Activated naive CD8-positive, alpha-beta T cell treated with anti-CD3 and anti-CD28 coated beads, Interleukin-2, amount 10 ng/mL, durations not matched to agents 7 days and 5 days (primary cell): Measurements from ENCODE around the gene OBP2A. TPM values are rescaled to one million over a fixed set of nuclear protein-coding genes. Genes with fewer than 3 reads are reported as not detected.
"Not testable (repeated sequence)": the region's sequence is repeated elsewhere in the genome, so short reads cannot be mapped to it uniquely, and the experiment has no call there.

Experiments
- ATAC-seq: fragments of 150-1000 bp; cut with Tn5 transposase; one replicate; pipeline ENCODE4 v1.10.0; 2021; ENCODE audit warnings: low read depth, moderate library complexity
- POLR2A ChIA-PET: fragments of 350-600 bp; sonication (Branson Sonifier 250); formaldehyde crosslinking; loops from one replicate; lab custom pipeline; 2021; ENCODE audit warnings: antibody characterized with exemption; lab: Charles Lee
- DNase-seq: peaks from one replicate; pipeline ENCODE4 v3.0.0; 2021
- H3K27ac Mint-ChIP-seq: one replicate; pipeline ENCODE4 v1.8.0; 2022; ENCODE audit warnings: mild to moderate bottlenecking, mixed read lengths
- H3K27me3 Mint-ChIP-seq: one replicate; pipeline ENCODE4 v1.8.0; 2022; ENCODE audit warnings: mild to moderate bottlenecking, moderate library complexity, mixed read lengths
- H3K36me3 Mint-ChIP-seq: one replicate; pipeline ENCODE4 v1.8.0; 2021; ENCODE audit warnings: mild to moderate bottlenecking, mixed read lengths
- H3K4me1 Mint-ChIP-seq: one replicate; pipeline ENCODE4 v1.8.0; 2021; ENCODE audit warnings: mixed read lengths
- H3K4me3 Mint-ChIP-seq: one replicate; pipeline ENCODE4 v1.8.0; 2022; ENCODE audit warnings: mild to moderate bottlenecking, moderate library complexity, mixed read lengths
- H3K9me3 Mint-ChIP-seq: one replicate; pipeline ENCODE4 v1.8.0; 2021; ENCODE audit warnings: mixed read lengths
- total RNA-seq, 2 experiments: library from RNA; stranded (reverse); gene quantifications; one replicate each; pipeline ENCODE4 v1.2.3, GENCODE V29; 2021

Gene OBP2A
- total RNA-seq, 2 experiments from 2014 or later: not detected

GRCh38 chr9:135546792-135547617 lies 1.1 kb downstream of the OBP2A start:
- ATAC-seq, POLR2A ChIA-PET, H3K27ac Mint-ChIP-seq, DNase-seq, H3K9me3 Mint-ChIP-seq, H3K4me1 Mint-ChIP-seq, H3K36me3 Mint-ChIP-seq, H3K4me3 Mint-ChIP-seq: not testable (repeated sequence)
- peaks cover 20% of the 10 kb centered on the region for H3K27me3 Mint-ChIP-seq

GRCh38 chr9:135547756-135548736 lies 2.1 kb downstream of the OBP2A start:
- POLR2A ChIA-PET: no interaction called here
- no peak overlapping the region for H3K4me3 Mint-ChIP-seq
- DNase-seq: no peak
- no peaks in the 10 kb centered on the region for H3K4me1 Mint-ChIP-seq
- no peak overlapping the region for H3K27ac Mint-ChIP-seq
- no peak for ATAC-seq
- no peaks in the 10 kb centered on the region for H3K9me3 Mint-ChIP-seq
- peaks cover 13% of the 10 kb centered on the region for H3K27me3 Mint-ChIP-seq
- H3K36me3 Mint-ChIP-seq: no peaks in the 10 kb centered on the region

GRCh38 chr9:135549478-135550343 lies 3.8 kb downstream of the OBP2A start:
- H3K27me3 Mint-ChIP-seq, H3K9me3 Mint-ChIP-seq, H3K27ac Mint-ChIP-seq, POLR2A ChIA-PET, H3K36me3 Mint-ChIP-seq, ATAC-seq, H3K4me3 Mint-ChIP-seq, DNase-seq, H3K4me1 Mint-ChIP-seq: not testable (repeated sequence)

- Mint-ChIP-seq H3K27ac (no peak overlapping the region), H3K9me3 (no peaks in the 10 kb centered on the region), H3K27me3 (no peaks in the 10 kb centered on the region), H3K4me3 (no peak overlapping the region), H3K36me3 (no peaks in the 10 kb centered on the region), H3K4me1 (no peaks in the 10 kb centered on the region)
- DNase-seq (no peak), ATAC-seq (no peak)
- POLR2A ChIA-PET: no interaction called here
Observed at GRCh38 chr9:135550344-135550918, 4.5 kb downstream of the OBP2A start.

GRCh38 chr9:135551031-135551430 lies 5.1 kb downstream of the OBP2A start:
- Mint-ChIP-seq H3K4me1 (no peaks in the 10 kb centered on the region), H3K36me3 (no peaks in the 10 kb centered on the region), H3K4me3 (no peak overlapping the region), H3K27ac (no peak overlapping the region), H3K9me3 (no peaks in the 10 kb centered on the region), H3K27me3 (no peaks in the 10 kb centered on the region)
- ATAC-seq (no peak), DNase-seq (no peak)
- POLR2A ChIA-PET: no interaction called here

- Mint-ChIP-seq H3K36me3 (no peaks in the 10 kb centered on the region), H3K9me3 (no peaks in the 10 kb centered on the region), H3K27me3 (no peaks in the 10 kb centered on the region), H3K4me1 (no peaks in the 10 kb centered on the region), H3K27ac (no peak overlapping the region), H3K4me3 (no peak overlapping the region)
- ATAC-seq (no peak), DNase-seq (no peak)
- POLR2A ChIA-PET: no interaction called here
Observed at GRCh38 chr9:135551456-135551855, 5.5 kb downstream of the OBP2A start.

- Mint-ChIP-seq H3K4me1 (no peaks in the 10 kb centered on the region), H3K9me3 (no peaks in the 10 kb centered on the region), H3K36me3 (no peaks in the 10 kb centered on the region), H3K27me3 (no peaks in the 10 kb centered on the region), H3K27ac (no peak overlapping the region), H3K4me3 (no peak overlapping the region)
- ATAC-seq (no peak), DNase-seq (no peak)
- POLR2A ChIA-PET: interaction anchor here (0.5 kb wide), 1 partner anchor 1085 kb away, joined by 4 read pairs; no protein-coding TSS in a partner anchor
Observed at GRCh38 chr9:135552021-135552697, 6.2 kb downstream of the OBP2A start.

GRCh38 chr9:135552698-135553171 lies 6.8 kb downstream of the OBP2A start:
- Mint-ChIP-seq H3K4me1 (no peaks in the 10 kb centered on the region), H3K36me3 (no peaks in the 10 kb centered on the region), H3K27ac (no peak overlapping the region), H3K27me3 (no peaks in the 10 kb centered on the region), H3K4me3 (no peak overlapping the region), H3K9me3 (no peaks in the 10 kb centered on the region)
- DNase-seq: no peak
- no peak for ATAC-seq
- POLR2A ChIA-PET: no interaction called here

GRCh38 chr9:135554718-135555117 lies 8.8 kb downstream of the OBP2A start:
- no peak overlapping the region for H3K4me3 Mint-ChIP-seq
- POLR2A ChIA-PET: no interaction called here
- ATAC-seq (no peak), DNase-seq (no peak)
- H3K27ac Mint-ChIP-seq: no peak overlapping the region
- H3K36me3 Mint-ChIP-seq: no peaks in the 10 kb centered on the region
- peaks cover 3% of the 10 kb centered on the region for H3K27me3 Mint-ChIP-seq
- no peaks in the 10 kb centered on the region for H3K4me1 Mint-ChIP-seq
- no peaks in the 10 kb centered on the region for H3K9me3 Mint-ChIP-seq

- H3K4me3 Mint-ChIP-seq: no peak overlapping the region
- H3K27ac Mint-ChIP-seq: no peak overlapping the region
- ATAC-seq: no peak
- POLR2A ChIA-PET: no interaction called here
- H3K4me1 Mint-ChIP-seq: no peaks in the 10 kb centered on the region
- no peaks in the 10 kb centered on the region for H3K9me3 Mint-ChIP-seq
- H3K27me3 Mint-ChIP-seq: peaks cover 3% of the 10 kb centered on the region
- no peak for DNase-seq
- no peaks in the 10 kb centered on the region for H3K36me3 Mint-ChIP-seq
Observed at GRCh38 chr9:135555203-135555602, 9.3 kb downstream of the OBP2A start.

- Mint-ChIP-seq H3K27me3 (peaks cover 3% of the 10 kb centered on the region), H3K4me1 (no peaks in the 10 kb centered on the region), H3K9me3 (no peaks in the 10 kb centered on the region), H3K4me3 (no peak overlapping the region), H3K27ac (no peak overlapping the region), H3K36me3 (no peaks in the 10 kb centered on the region)
- POLR2A ChIA-PET: no interaction called here
- ATAC-seq: no peak
- DNase-seq: no peak
Observed at GRCh38 chr9:135555910-135556309, 10.0 kb downstream of the OBP2A start.

GRCh38 chr9:135559606-135560005 lies 13.7 kb downstream of the OBP2A start:
- no peak overlapping the region for H3K4me3 Mint-ChIP-seq
- H3K27ac Mint-ChIP-seq: no peak overlapping the region
- H3K27me3 Mint-ChIP-seq: peaks cover 5% of the 10 kb centered on the region
- no peaks in the 10 kb centered on the region for H3K9me3 Mint-ChIP-seq
- POLR2A ChIA-PET: no interaction called here
- DNase-seq (no peak), ATAC-seq (no peak)
- H3K4me1 Mint-ChIP-seq: no peaks in the 10 kb centered on the region
- H3K36me3 Mint-ChIP-seq: no peaks in the 10 kb centered on the region
